NCI-H128 (cell line): ENCODE results near the gene ECHS1.
A peak's percentile ranks its signal among the peaks of the same experiment; 100 is the strongest.
"Not testable (repeated sequence)": the region's sequence is repeated elsewhere in the genome, so short reads cannot be mapped to it uniquely, and the experiment has no call there.

Experiments
- DNase-seq: peaks from one replicate; lab custom pipeline; 2025; ENCODE audit not compliant: unreplicated experiment; lab: John Stamatoyannopoulos, UW

Gene ECHS1

GRCh38 chr10:133373174-133374090 lies at the start of gene ECHS1:
Gene ECHS1, minus strand, starts transcription at chr10:133373354. Its CDS starts 21 bp downstream, at chr10:133373333.
- peak; percentile 70 for DNase-seq

- DNase-seq, result no peak
Measured at GRCh38 chr10:133422223-133422806, 49.2 kb upstream of the ECHS1 start.

GRCh38 chr10:133421336-133422222 lies 48.4 kb upstream of the ECHS1 start:
- no peak for DNase-seq

- DNase-seq, result no peak
Measured at GRCh38 chr10:133420579-133420978, 47.4 kb upstream of the ECHS1 start.

- no peak for DNase-seq
Measured at GRCh38 chr10:133420028-133420427, 46.9 kb upstream of the ECHS1 start.

GRCh38 chr10:133419211-133419950 lies 46.2 kb upstream of the ECHS1 start:
- no peak for DNase-seq

GRCh38 chr10:133418289-133418993 lies 45.3 kb upstream of the ECHS1 start:
- DNase-seq, result no peak

GRCh38 chr10:133415752-133416151 lies 42.6 kb upstream of the ECHS1 start:
- DNase-seq, result no peak

GRCh38 chr10:133414401-133414800 lies 41.2 kb upstream of the ECHS1 start:
- not testable (repeated sequence) for DNase-seq

GRCh38 chr10:133412381-133412711 lies 39.2 kb upstream of the ECHS1 start:
- no peak for DNase-seq

- no peak for DNase-seq
Measured at GRCh38 chr10:133411523-133412380, 38.6 kb upstream of the ECHS1 start.

- DNase-seq, result no peak
Measured at GRCh38 chr10:133405844-133406527, 32.8 kb upstream of the ECHS1 start.

- DNase-seq, result no peak
Measured at GRCh38 chr10:133405272-133405671, 32.1 kb upstream of the ECHS1 start.

GRCh38 chr10:133403784-133404183 lies 30.6 kb upstream of the ECHS1 start:
- DNase-seq, result no peak

- no peak for DNase-seq
Measured at GRCh38 chr10:133403359-133403758, 30.2 kb upstream of the ECHS1 start.

- no peak for DNase-seq
Measured at GRCh38 chr10:133401981-133402725, 29.0 kb upstream of the ECHS1 start.

GRCh38 chr10:133401500-133401899 lies 28.3 kb upstream of the ECHS1 start:
- no peak for DNase-seq
